ENCODE data around the gene CHN2. TPM values are rescaled to one million over a fixed set of nuclear protein-coding genes. Genes with fewer than 3 reads are reported as not detected.

The CHN2 gene
- total RNA-seq, 4 donors from 2014 or later = 7.6 to 15.3 (median 10.0) TPM

DNA sequence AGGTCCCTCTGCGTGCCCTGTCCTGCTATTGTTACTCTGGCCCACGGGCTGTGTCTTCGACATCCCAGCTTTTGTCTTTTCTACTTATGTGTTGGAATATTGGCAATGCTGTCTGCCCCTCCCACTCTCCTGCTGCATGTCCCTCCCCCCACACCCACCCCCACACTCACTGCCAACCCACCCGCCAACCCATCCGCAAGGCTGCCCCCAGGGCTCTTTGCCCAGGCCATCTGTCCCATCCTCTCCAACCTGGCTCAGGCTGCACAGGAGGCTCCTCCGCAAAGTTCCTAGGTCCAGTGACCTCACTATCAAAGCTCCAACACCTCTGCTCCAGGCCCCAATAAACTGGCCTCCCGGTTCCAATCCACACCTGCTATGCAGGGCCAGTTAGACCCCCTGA lies 202.0 kb downstream of the CHN2 start:
- Histone ChIP-seq H3K27me3 (peaks cover 8% of the 10 kb centered on the region), H3K4me1 (no peaks in the 10 kb centered on the region), H3K9me3 (no peaks in the 10 kb centered on the region), H3K27ac (no peak overlapping the region), H3K4me3 (no peak overlapping the region), H3K36me3 (no peaks in the 10 kb centered on the region)
- TF ChIP-seq POLR2A (IDR thresholded peaks at IDR 0.05) = no peak
- no peak for TF ChIP-seq EP300 (IDR thresholded peaks at IDR 0.05)
- TF ChIP-seq POLR2AphosphoS5 (IDR thresholded peaks at IDR 0.05) = no peak
- TF ChIP-seq, protein P1, sequence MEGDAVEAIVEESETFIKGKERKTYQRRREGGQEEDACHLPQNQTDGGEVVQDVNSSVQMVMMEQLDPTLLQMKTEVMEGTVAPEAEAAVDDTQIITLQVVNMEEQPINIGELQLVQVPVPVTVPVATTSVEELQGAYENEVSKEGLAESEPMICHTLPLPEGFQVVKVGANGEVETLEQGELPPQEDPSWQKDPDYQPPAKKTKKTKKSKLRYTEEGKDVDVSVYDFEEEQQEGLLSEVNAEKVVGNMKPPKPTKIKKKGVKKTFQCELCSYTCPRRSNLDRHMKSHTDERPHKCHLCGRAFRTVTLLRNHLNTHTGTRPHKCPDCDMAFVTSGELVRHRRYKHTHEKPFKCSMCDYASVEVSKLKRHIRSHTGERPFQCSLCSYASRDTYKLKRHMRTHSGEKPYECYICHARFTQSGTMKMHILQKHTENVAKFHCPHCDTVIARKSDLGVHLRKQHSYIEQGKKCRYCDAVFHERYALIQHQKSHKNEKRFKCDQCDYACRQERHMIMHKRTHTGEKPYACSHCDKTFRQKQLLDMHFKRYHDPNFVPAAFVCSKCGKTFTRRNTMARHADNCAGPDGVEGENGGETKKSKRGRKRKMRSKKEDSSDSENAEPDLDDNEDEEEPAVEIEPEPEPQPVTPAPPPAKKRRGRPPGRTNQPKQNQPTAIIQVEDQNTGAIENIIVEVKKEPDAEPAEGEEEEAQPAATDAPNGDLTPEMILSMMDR (IDR thresholded peaks at IDR 0.05) = no peak
- ATAC-seq = no peak
- 97% methylated on average over 4 of the region's 7 CpGs; no CpG with 5 or more reads in 1 of the 2 donors for WGBS, 2 donors (ENCODE audit: low coverage in 1 of 2)

- peak; percentile 46 for ATAC-seq
- 60 to 79% methylated on average over 2 of the region's 2 CpGs for WGBS, 2 donors (ENCODE audit: low coverage in 1 of 2)
- Histone ChIP-seq H3K9me3 (no peaks in the 10 kb centered on the region), H3K27ac (no peak overlapping the region), H3K36me3 (no peaks in the 10 kb centered on the region), H3K4me1 (peaks cover 0 to 7% (median 0%) of the 10 kb centered on the region in 3 donors), H3K4me3 (no peak overlapping the region), H3K27me3 (peaks cover 8% of the 10 kb centered on the region)
- TF ChIP-seq, protein P1 (IDR thresholded peaks at IDR 0.05) = no peak
- TF ChIP-seq POLR2AphosphoS5 (IDR thresholded peaks at IDR 0.05) (no peak), EP300 (IDR thresholded peaks at IDR 0.05) (no peak), POLR2A (IDR thresholded peaks at IDR 0.05) (no peak)
Observed at GRCh38 chr7:29397398-29397797, 202.8 kb downstream of the CHN2 start.

DNA sequence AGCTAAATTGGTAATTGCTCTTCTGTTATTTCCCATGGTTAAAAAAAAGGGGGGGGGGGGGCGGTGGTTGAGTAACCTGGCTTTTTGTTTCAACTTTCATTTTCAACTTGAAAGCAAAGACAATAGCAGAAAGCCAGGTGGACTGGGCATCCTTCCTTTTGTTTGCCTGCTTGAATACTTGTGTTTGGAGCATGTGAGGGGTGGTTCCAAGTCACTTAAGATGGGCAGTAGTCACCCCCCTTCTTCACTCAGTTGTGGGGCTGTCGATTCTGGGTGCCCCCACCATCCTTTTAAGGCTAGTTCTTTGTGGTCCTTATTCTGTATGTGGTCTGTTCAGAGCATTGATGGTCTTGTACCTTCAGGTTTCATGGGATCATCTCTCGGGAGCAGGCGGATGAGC lies 203.4 kb downstream of the CHN2 start:
- H3K27ac ChIP-seq = no peak overlapping the region
- no peaks in the 10 kb centered on the region for H3K9me3 ChIP-seq
- TF ChIP-seq, protein P1 (IDR thresholded peaks at IDR 0.05) = no peak
- TF ChIP-seq POLR2AphosphoS5 (IDR thresholded peaks at IDR 0.05) = no peak
- no peak for TF ChIP-seq EP300 (IDR thresholded peaks at IDR 0.05)
- no peak for TF ChIP-seq POLR2A (IDR thresholded peaks at IDR 0.05)
- ATAC-seq = no peak
- 40 to 92% methylated on average over 1 to 2 of the region's 4 CpGs for WGBS, 2 donors (ENCODE audit: low coverage in 1 of 2)
- no peaks in the 10 kb centered on the region for H3K36me3 ChIP-seq
- H3K4me3 ChIP-seq = no peak overlapping the region
- peaks cover 0 to 13% (median 0%) of the 10 kb centered on the region in 3 donors for H3K4me1 ChIP-seq
- peaks cover 8% of the 10 kb centered on the region for H3K27me3 ChIP-seq

GRCh38 chr7:29400437-29400836 lies 205.9 kb downstream of the CHN2 start:
- ATAC-seq = no peak
- Histone ChIP-seq H3K27me3 (peaks cover 8% of the 10 kb centered on the region), H3K4me3 (no peak overlapping the region), H3K9me3 (no peaks in the 10 kb centered on the region), H3K4me1 (peaks cover 0 to 13% (median 0%) of the 10 kb centered on the region in 3 donors), H3K36me3 (no peaks in the 10 kb centered on the region), H3K27ac (no peak overlapping the region)
- 73 to 87% methylated on average over 5 to 7 of the region's 9 CpGs for WGBS, 2 donors (ENCODE audit: low coverage in 1 of 2)
- TF ChIP-seq, protein P1 (IDR thresholded peaks at IDR 0.05) = no peak
- TF ChIP-seq POLR2AphosphoS5 (IDR thresholded peaks at IDR 0.05) (no peak), POLR2A (IDR thresholded peaks at IDR 0.05) (no peak), EP300 (IDR thresholded peaks at IDR 0.05) (no peak)

GRCh38 chr7:29401769-29402168 lies 207.2 kb downstream of the CHN2 start:
- Histone ChIP-seq H3K27ac (no peak overlapping the region), H3K4me3 (no peak overlapping the region), H3K4me1 (peaks cover 0 to 13% (median 0%) of the 10 kb centered on the region in 3 donors), H3K9me3 (no peaks in the 10 kb centered on the region), H3K36me3 (no peaks in the 10 kb centered on the region), H3K27me3 (peaks cover 3% of the 10 kb centered on the region)
- 80% methylated on average over 7 of the region's 11 CpGs; no CpG with 5 or more reads in 1 of the 2 donors for WGBS, 2 donors (ENCODE audit: low coverage in 1 of 2)
- TF ChIP-seq POLR2AphosphoS5 (IDR thresholded peaks at IDR 0.05) (no peak), EP300 (IDR thresholded peaks at IDR 0.05) (no peak)
- no peak for ATAC-seq
